ENCODE results near the gene IFNAR2. TPM values are rescaled to one million over a fixed set of nuclear protein-coding genes. Genes with fewer than 3 reads are reported as not detected.

Gene IFNAR2
- total RNA-seq, 1 experiment from 2014 or later, result 28.2 TPM

DNA sequence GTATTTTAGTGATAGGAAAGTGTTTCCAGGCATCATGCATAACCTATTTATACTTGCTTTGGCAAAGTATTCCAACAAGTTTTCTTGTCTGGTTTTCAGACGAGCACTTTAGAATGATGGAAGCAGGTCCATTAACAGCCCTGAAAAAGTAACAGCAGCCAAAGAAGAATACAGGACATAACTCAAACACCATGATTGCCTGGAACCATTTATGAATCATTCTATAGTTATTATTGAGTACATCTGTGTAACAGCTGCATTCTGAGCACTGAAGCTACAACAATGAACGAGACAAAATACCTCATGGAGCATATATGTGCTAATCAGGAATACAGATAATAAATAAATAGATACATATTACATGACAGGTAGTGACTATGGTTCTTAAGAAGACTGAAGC is 49.0 kb downstream of the IFNAR2 start:
- DNase-seq (ENCODE audit: low spot score), result no peak
- ChIA-PET POLR2A (ENCODE audit: low non-redundant PET) (no interaction called here), CTCF (no interaction called here)
- Histone ChIP-seq H3K9me3 (ENCODE audit: low read depth, low read length, poor library complexity, severe bottlenecking) (no peaks in the 10 kb centered on the region), H3K27ac (ENCODE audit: low read depth, low read length, poor library complexity, severe bottlenecking) (no peak overlapping the region), H3K36me3 (ENCODE audit: insufficient read depth, low read length, poor library complexity, severe bottlenecking) (no peaks in the 10 kb centered on the region), H3K4me1 (ENCODE audit: insufficient read depth, low read length, poor library complexity, severe bottlenecking) (no peaks in the 10 kb centered on the region), H3K27me3 (replicated peaks; ENCODE audit: insufficient read depth, low read depth, low read length, poor library complexity) (no peaks in the 10 kb centered on the region), H3K4me3 (ENCODE audit: low read depth, low read length, poor library complexity, severe bottlenecking) (no peak overlapping the region)
- intact Hi-C loops (cut with micrococcal nuclease; ENCODE audit: unreplicated experiment), result no loop called here
- TF ChIP-seq, protein P1, sequence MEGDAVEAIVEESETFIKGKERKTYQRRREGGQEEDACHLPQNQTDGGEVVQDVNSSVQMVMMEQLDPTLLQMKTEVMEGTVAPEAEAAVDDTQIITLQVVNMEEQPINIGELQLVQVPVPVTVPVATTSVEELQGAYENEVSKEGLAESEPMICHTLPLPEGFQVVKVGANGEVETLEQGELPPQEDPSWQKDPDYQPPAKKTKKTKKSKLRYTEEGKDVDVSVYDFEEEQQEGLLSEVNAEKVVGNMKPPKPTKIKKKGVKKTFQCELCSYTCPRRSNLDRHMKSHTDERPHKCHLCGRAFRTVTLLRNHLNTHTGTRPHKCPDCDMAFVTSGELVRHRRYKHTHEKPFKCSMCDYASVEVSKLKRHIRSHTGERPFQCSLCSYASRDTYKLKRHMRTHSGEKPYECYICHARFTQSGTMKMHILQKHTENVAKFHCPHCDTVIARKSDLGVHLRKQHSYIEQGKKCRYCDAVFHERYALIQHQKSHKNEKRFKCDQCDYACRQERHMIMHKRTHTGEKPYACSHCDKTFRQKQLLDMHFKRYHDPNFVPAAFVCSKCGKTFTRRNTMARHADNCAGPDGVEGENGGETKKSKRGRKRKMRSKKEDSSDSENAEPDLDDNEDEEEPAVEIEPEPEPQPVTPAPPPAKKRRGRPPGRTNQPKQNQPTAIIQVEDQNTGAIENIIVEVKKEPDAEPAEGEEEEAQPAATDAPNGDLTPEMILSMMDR (conservative IDR thresholded peaks at IDR 0.05; ENCODE audit: low read depth, low read length), result no peak
- no peak for TF ChIP-seq EZH2 (IDR thresholded peaks at IDR 0.05; ENCODE audit: borderline replicate concordance, low read depth, low read length, poor library complexity, severe bottlenecking)
- BruUV-seq (replicated peaks), result no TSS peak

DNA sequence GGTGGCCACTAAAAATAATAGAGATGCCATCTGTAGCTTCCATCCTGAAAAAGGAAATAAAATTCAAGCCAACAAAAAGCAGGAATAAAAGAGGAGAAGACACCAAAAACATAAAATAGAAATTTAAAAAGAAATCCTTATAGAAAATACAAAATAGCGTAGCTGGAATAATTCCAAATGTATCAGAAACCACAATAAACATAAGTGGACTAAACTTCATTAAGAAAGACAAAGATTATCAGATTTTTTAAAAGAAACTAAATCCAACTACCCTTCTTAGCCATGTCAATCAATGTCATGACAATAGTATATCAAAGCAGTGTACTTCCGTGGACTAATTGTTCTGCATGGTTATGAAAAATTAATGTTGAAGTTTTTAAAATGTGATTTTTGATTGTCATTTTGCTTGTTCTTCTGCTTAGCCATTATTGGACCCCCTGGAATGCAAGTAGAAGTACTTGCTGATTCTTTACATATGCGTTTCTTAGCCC is 49.6 kb downstream of the IFNAR2 start:
- no peaks in the 10 kb centered on the region for H3K36me3 ChIP-seq (ENCODE audit: insufficient read depth, low read length, poor library complexity, severe bottlenecking)
- H3K4me1 ChIP-seq (ENCODE audit: insufficient read depth, low read length, poor library complexity, severe bottlenecking), result no peaks in the 10 kb centered on the region
- intact Hi-C loops (cut with micrococcal nuclease; ENCODE audit: unreplicated experiment), result no loop called here
- H3K27ac ChIP-seq (ENCODE audit: low read depth, low read length, poor library complexity, severe bottlenecking), result no peak overlapping the region
- no TSS peak for BruUV-seq (replicated peaks)
- ChIA-PET CTCF (no interaction called here), POLR2A (ENCODE audit: low non-redundant PET) (no interaction called here)
- H3K9me3 ChIP-seq (ENCODE audit: low read depth, low read length, poor library complexity, severe bottlenecking), result no peaks in the 10 kb centered on the region
- no peaks in the 10 kb centered on the region for H3K27me3 ChIP-seq (replicated peaks; ENCODE audit: insufficient read depth, low read depth, low read length, poor library complexity)
- DNase-seq (ENCODE audit: low spot score), result no peak
- H3K4me3 ChIP-seq (ENCODE audit: low read depth, low read length, poor library complexity, severe bottlenecking), result no peak overlapping the region
- no peak for TF ChIP-seq EZH2 (IDR thresholded peaks at IDR 0.05; ENCODE audit: borderline replicate concordance, low read depth, low read length, poor library complexity, severe bottlenecking)
- TF ChIP-seq, protein P1 (conservative IDR thresholded peaks at IDR 0.05; ENCODE audit: low read depth, low read length), result no peak

Other genes starting within 250 kb of the IFNAR2 start
- gene OLIG2, start 204.0 kb upstream of the IFNAR2 start, total RNA-seq (2021), result not detected in 2 replicates
- gene OLIG1, start 159.8 kb upstream of the IFNAR2 start, total RNA-seq (2021), result not detected in 2 replicates
- gene IL10RB, start 36.4 kb downstream of the IFNAR2 start, total RNA-seq (2021), result 11.1 and 12.7 TPM in 2 replicates
- 32.4 and 38.1 TPM in 2 replicates for gene IFNAR1, start 95.0 kb downstream of the IFNAR2 start, total RNA-seq (2021)
- 48.9 and 50.8 TPM in 2 replicates for gene IFNGR2, start 173.5 kb downstream of the IFNAR2 start, total RNA-seq (2021)

Data from A673 (cell line).